Neural progenitor cell (in vitro differentiated cells): ENCODE data around the gene RAMACL.

Experiments used
- CTCF ChIP-seq: fragments of 200-600 bp; sonication (generic); IDR thresholded peaks from 2 replicates; pipeline ENCODE4 v1.5.1; 2017; ENCODE audit warnings: antibody characterized with exemption, mild to moderate bottlenecking
- EZH2 ChIP-seq: fragments of 200-600 bp; sonication (generic); IDR thresholded peaks from 2 replicates; pipeline ENCODE4 v1.6.1; 2017; ENCODE audit warnings: antibody characterized with exemption, mild to moderate bottlenecking, moderate library complexity

GRCh38 chr6:166561771-166562359, 24.6 kb downstream of the RAMACL start:
- TF ChIP-seq CTCF: no peak
- TF ChIP-seq EZH2: no peak
